ENCODE results near the gene ASB2. TPM values are rescaled to one million over a fixed set of nuclear protein-coding genes. Genes with fewer than 3 reads are reported as not detected.

The ASB2 gene
- total RNA-seq, 1 donor from 2014 or later = 24.1 TPM

DNA sequence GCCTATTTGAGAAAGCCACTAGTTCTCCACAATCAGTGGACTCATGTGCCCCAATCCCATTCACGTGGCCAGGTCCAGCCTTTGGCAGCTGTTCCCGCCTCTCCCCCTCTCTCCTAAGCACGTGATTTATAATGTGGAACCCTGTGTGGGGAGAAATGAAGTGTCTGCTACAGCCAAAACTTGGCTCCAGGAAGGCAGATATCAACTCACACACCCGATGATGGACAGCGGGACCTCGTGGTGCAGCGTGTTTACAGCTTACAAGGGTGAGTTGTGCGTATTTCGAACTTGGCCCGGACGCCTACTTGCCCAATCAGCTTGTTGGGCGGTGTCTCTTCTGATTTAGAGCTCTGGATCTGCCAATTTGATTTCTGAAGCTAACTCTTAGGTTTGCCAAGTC, 87.4 kb downstream of the ASB2 start:
- Histone ChIP-seq H3K9me3 (no peaks in the 10 kb centered on the region), H3K4me3 (no peak overlapping the region), H3K4me1 (peaks cover 10% of the 10 kb centered on the region), H3K27me3 (no peaks in the 10 kb centered on the region), H3K36me3 (no peaks in the 10 kb centered on the region), H3K27ac (no peak overlapping the region)
- TF ChIP-seq POLR2AphosphoS5 (IDR thresholded peaks at IDR 0.05; ENCODE audit: insufficient read depth in 1 of 2, low read depth in 1 of 2) = no peak
- TF ChIP-seq CTCF (IDR thresholded peaks at IDR 0.05) = no peak
- no peak for TF ChIP-seq POLR2A (IDR thresholded peaks at IDR 0.05)
- intact Hi-C loops (cut with DNase I) = no loop called here
- no peak for DNase-seq (ENCODE audit: extremely low spot score in 2 of 2)

DNA sequence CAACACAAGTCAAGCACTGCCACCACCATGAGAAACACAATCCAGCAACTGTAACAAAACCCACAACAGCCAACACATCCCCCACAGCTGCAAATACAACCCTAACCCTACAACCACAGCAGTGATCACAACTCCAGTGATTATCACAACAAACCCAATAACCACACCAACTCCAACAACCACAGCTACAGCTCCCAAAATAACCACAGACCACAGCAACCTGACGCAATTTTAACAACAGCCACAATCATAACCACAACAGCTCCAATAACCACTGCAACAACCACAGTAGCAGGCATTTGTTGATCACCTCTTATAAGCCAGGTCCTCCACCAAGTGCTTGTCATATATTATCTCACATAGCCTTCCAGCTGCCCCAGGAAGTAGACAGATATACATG, 91.4 kb downstream of the ASB2 start:
- H3K9me3 ChIP-seq = no peaks in the 10 kb centered on the region
- no peak overlapping the region for H3K4me3 ChIP-seq
- no peaks in the 10 kb centered on the region for H3K36me3 ChIP-seq
- no peaks in the 10 kb centered on the region for H3K27me3 ChIP-seq
- H3K27ac ChIP-seq = no peak overlapping the region
- intact Hi-C loops (cut with DNase I) = no loop called here
- H3K4me1 ChIP-seq = peaks cover 7% of the 10 kb centered on the region
- TF ChIP-seq POLR2AphosphoS5 (IDR thresholded peaks at IDR 0.05; ENCODE audit: insufficient read depth in 1 of 2, low read depth in 1 of 2) = no peak
- no peak for TF ChIP-seq POLR2A (IDR thresholded peaks at IDR 0.05)
- TF ChIP-seq CTCF (IDR thresholded peaks at IDR 0.05) = no peak
- no peak for DNase-seq (ENCODE audit: extremely low spot score in 2 of 2)

Small RNA genes within 50 kb of the gene (microRNA-seq; reads per million reads assigned to microRNA genes)
- gene MIR4506 (ENCODE audit: borderline number of aligned reads, borderline replicate concordance) = not detected

Small RNA genes within 50 kb of the gene (small RNA-seq; reads per million reads assigned to genes)
- gene MIR4506 = not detected

Other genes starting within 250 kb of the ASB2 start
- 6.1 TPM for gene PRIMA1, start 188.1 kb downstream of the ASB2 start, total RNA-seq
- not detected for gene FAM181A, start 49.2 kb downstream of the ASB2 start, total RNA-seq
- not detected for gene CCDC197, start 20.7 kb upstream of the ASB2 start, total RNA-seq
- gene OTUB2, start 49.8 kb upstream of the ASB2 start, total RNA-seq = 1.7 TPM
- 109 TPM for gene DDX24, start 104.6 kb upstream of the ASB2 start, total RNA-seq
- 18.9 TPM for gene IFI27L1, start 104.7 kb upstream of the ASB2 start, total RNA-seq
- gene IFI27, start 134.2 kb upstream of the ASB2 start, total RNA-seq = 209 TPM
- gene IFI27L2, start 153.0 kb upstream of the ASB2 start, total RNA-seq = 171 TPM
- gene PPP4R4, start 197.8 kb upstream of the ASB2 start, total RNA-seq = 6.1 TPM